IPS DF 6.9 (cell line): Measurements from ENCODE around the gene IRF5.
A peak's percentile ranks its signal among the peaks of the same experiment; 100 is the strongest.
"Not testable (repeated sequence)": the region's sequence is repeated elsewhere in the genome, so short reads cannot be mapped to it uniquely, and the experiment has no call there.

Experiments used
- DNase-seq: peaks from one replicate; pipeline ENCODE4 v3.0.0-alpha.2; 2013; ENCODE audit warnings: low read depth, low spot score
- H3K27ac ChIP-seq: one replicate; pipeline ENCODE4 v1.5.1; 2013; ENCODE audit warnings: low read length, control low read depth
- H3K27me3 ChIP-seq: 2 replicates; pipeline ENCODE4 v1.6.1; 2013; ENCODE audit warnings: mild to moderate bottlenecking, low read length; ENCODE audit not compliant: control insufficient read depth, insufficient read depth
- H3K36me3 ChIP-seq: 2 replicates; pipeline ENCODE4 v1.6.1; 2013; ENCODE audit warnings: low read length; ENCODE audit not compliant: control insufficient read depth, insufficient read depth
- H3K4me1 ChIP-seq: 2 replicates; pipeline ENCODE4 v1.6.1; 2013; ENCODE audit warnings: low read length; ENCODE audit not compliant: control insufficient read depth, insufficient read depth
- H3K4me3 ChIP-seq: 2 replicates; pipeline ENCODE4 v1.5.1; 2013; ENCODE audit warnings: mild to moderate bottlenecking, low read length
- H3K9me3 ChIP-seq: 2 replicates; pipeline ENCODE4 v1.6.1; 2013; ENCODE audit warnings: low read length, inconsistent platforms; ENCODE audit not compliant: control insufficient read depth, insufficient read depth
- WGBS: extraction: QIAGEN DNeasy Blood & Tissue Kit; methylation state at CpG from one replicate; pipeline ENCODE4 v1.1.7; 2013; ENCODE audit warnings: mixed read lengths, missing lambda C conversion rate; ENCODE audit not compliant: insufficient read length, insufficient coverage; 5-methylcytosine and 5-hydroxymethylcytosine counted together

IRF5 gene

GRCh38 chr7:128906766-128907559 is 30.8 kb upstream of the IRF5 start:
- WGBS: no CpG with 5 or more reads among the region's 19 CpGs
- Histone ChIP-seq H3K27ac (no peak overlapping the region), H3K27me3 (no peaks in the 10 kb centered on the region), H3K4me1 (peaks cover 8% of the 10 kb centered on the region; the same call in 1 of the 2 replicates), H3K36me3 (no peaks in the 10 kb centered on the region), H3K4me3 (no peak overlapping the region), H3K9me3 (no peaks in the 10 kb centered on the region)
- DNase-seq: no peak

GRCh38 chr7:128908750-128909624 is 28.7 kb upstream of the IRF5 start:
- no peaks in the 10 kb centered on the region for H3K36me3 ChIP-seq
- peaks cover 8% of the 10 kb centered on the region; the same call in 1 of the 2 replicates for H3K4me1 ChIP-seq
- no peak overlapping the region; the same call in 1 of the 2 replicates for H3K4me3 ChIP-seq
- no peaks in the 10 kb centered on the region for H3K9me3 ChIP-seq
- no peaks in the 10 kb centered on the region; the same call in 1 of the 2 replicates for H3K27me3 ChIP-seq
- no CpG with 5 or more reads among the region's 6 CpGs for WGBS
- DNase-seq: no peak
- H3K27ac ChIP-seq: no peak overlapping the region

- DNase-seq: no peak
- no peaks in the 10 kb centered on the region for H3K9me3 ChIP-seq
- H3K36me3 ChIP-seq: no peaks in the 10 kb centered on the region
- H3K4me1 ChIP-seq: peaks cover 11% of the 10 kb centered on the region; the same call in 1 of the 2 replicates
- peaks cover 4% of the 10 kb centered on the region; the same call in 1 of the 2 replicates for H3K27me3 ChIP-seq
- H3K27ac ChIP-seq: no peak overlapping the region
- WGBS: no CpG with 5 or more reads among the region's 42 CpGs
- H3K4me3 ChIP-seq: peak overlapping the region; percentile 54
Measured at GRCh38 chr7:128909625-128910568, 27.8 kb upstream of the IRF5 start.

GRCh38 chr7:128910569-128910945 is 27.2 kb upstream of the IRF5 start, which contains the start of gene KCP:
TSS of gene KCP (minus strand) at chr7:128910709. CDS start at chr7:128910676, 33 bp downstream.
- H3K27me3 ChIP-seq: peaks cover 8% of the 10 kb centered on the region; the same call in 1 of the 2 replicates
- no peaks in the 10 kb centered on the region for H3K9me3 ChIP-seq
- H3K4me3 ChIP-seq: peak within 1 kb of the TSS; percentile 54
- WGBS: no CpG with 5 or more reads among the region's 34 CpGs
- H3K36me3 ChIP-seq: no peaks in the 10 kb centered on the region
- no peak within 1 kb of the TSS for H3K27ac ChIP-seq
- peaks cover 11% of the 10 kb centered on the region; the same call in 1 of the 2 replicates for H3K4me1 ChIP-seq
- no peak for DNase-seq

GRCh38 chr7:128911423-128912031 is 26.2 kb upstream of the IRF5 start:
- Histone ChIP-seq H3K4me3 (no peak overlapping the region), H3K27me3 (peaks cover 14% of the 10 kb centered on the region; the same call in 1 of the 2 replicates), H3K36me3 (no peaks in the 10 kb centered on the region), H3K9me3 (no peaks in the 10 kb centered on the region), H3K27ac (no peak overlapping the region), H3K4me1 (peaks cover 11% of the 10 kb centered on the region; the same call in 1 of the 2 replicates)
- no peak for DNase-seq
- WGBS: no CpG with 5 or more reads among the region's 8 CpGs

GRCh38 chr7:128912281-128912680 is 25.4 kb upstream of the IRF5 start:
- H3K27me3 ChIP-seq: peaks cover 21% of the 10 kb centered on the region; the same call in 1 of the 2 replicates
- no peak overlapping the region for H3K27ac ChIP-seq
- no CpG with 5 or more reads among the region's 3 CpGs for WGBS
- H3K4me1 ChIP-seq: peaks cover 11% of the 10 kb centered on the region; the same call in 1 of the 2 replicates
- H3K9me3 ChIP-seq: no peaks in the 10 kb centered on the region
- no peaks in the 10 kb centered on the region for H3K36me3 ChIP-seq
- no peak for DNase-seq
- H3K4me3 ChIP-seq: no peak overlapping the region

GRCh38 chr7:128912709-128913495 is 24.8 kb upstream of the IRF5 start:
- H3K36me3 ChIP-seq, H3K27ac ChIP-seq, H3K9me3 ChIP-seq, DNase-seq, H3K4me3 ChIP-seq: not testable (repeated sequence)
- no CpG with 5 or more reads among the region's 20 CpGs for WGBS
- peaks cover 21% of the 10 kb centered on the region; the same call in 1 of the 2 replicates for H3K27me3 ChIP-seq
- peaks cover 11% of the 10 kb centered on the region; the same call in 1 of the 2 replicates for H3K4me1 ChIP-seq

- H3K9me3 ChIP-seq: no peaks in the 10 kb centered on the region
- no peak for DNase-seq
- no peaks in the 10 kb centered on the region for H3K36me3 ChIP-seq
- no CpG with 5 or more reads among the region's 10 CpGs for WGBS
- H3K27ac ChIP-seq: no peak overlapping the region
- H3K4me3 ChIP-seq: no peak overlapping the region
- peaks cover 11% of the 10 kb centered on the region; the same call in 1 of the 2 replicates for H3K4me1 ChIP-seq
- peaks cover 21% of the 10 kb centered on the region; the same call in 1 of the 2 replicates for H3K27me3 ChIP-seq
Measured at GRCh38 chr7:128913870-128914565, 23.7 kb upstream of the IRF5 start.
